HepG2 (cell line): ENCODE results near the gene PRICKLE2.

ENCODE experiments used
- BRF2 ChIP-seq: sonication (generic); formaldehyde crosslinking; IDR thresholded peaks from 2 replicates; pipeline ENCODE4 v1.8.1; 2022; ENCODE audit warnings: mild to moderate bottlenecking, missing genetic modification reagents
- CCAR2 ChIP-seq: fragments of 200-400 bp; formaldehyde crosslinking; optimal IDR thresholded peaks from 2 replicates; pipeline ENCODE3; 2018; ENCODE audit warnings: low read depth, mild to moderate bottlenecking, low read length, moderate library complexity
- CEBPB ChIP-seq: IDR thresholded peaks from 2 replicates; pipeline ENCODE4 v1.6.1; 2011; ENCODE audit warnings: low read depth, low read length, improper control_type of control experiment, borderline replicate concordance
- CTCF ChIP-seq: sonication (generic); formaldehyde crosslinking; IDR thresholded peaks from 2 replicates; pipeline ENCODE4 v1.5.0; 2020; ENCODE audit warnings: mild to moderate bottlenecking, missing genetic modification reagents, moderate library complexity
- E2F1 ChIP-seq: sonication (generic); formaldehyde crosslinking; IDR thresholded peaks from 2 replicates; pipeline ENCODE4 v1.5.0; 2020; ENCODE audit warnings: missing genetic modification reagents
- FOXK2 ChIP-seq: fragments of 450-650 bp; IDR thresholded peaks from 2 replicates; pipeline ENCODE4 v1.6.1; 2016
- GATAD1 ChIP-seq: IDR thresholded peaks from 2 replicates; pipeline ENCODE4 v1.6.1; 2016; ENCODE audit warnings: missing genetic modification reagents, missing compliant biosample characterization
- POLR2AphosphoS5 ChIP-seq: IDR thresholded peaks from 2 replicates; pipeline ENCODE4 v1.6.1; 2012; ENCODE audit warnings: low read depth, low read length
- SP1 ChIP-seq, 2 experiments: fragments of 450-650 bp in 1 of 2; sonication (generic) in 1 of 2; formaldehyde crosslinking in 1 of 2; IDR thresholded peaks; 2 replicates each; pipeline versions ENCODE4 v1.4.0 to v1.6.1; 2016 to 2020; ENCODE audit warnings: missing genetic modification reagents in 1 of 2
- ZFY ChIP-seq: sonication (generic); formaldehyde crosslinking; IDR thresholded peaks from 2 replicates; pipeline ENCODE4 v1.4.0; 2020; ENCODE audit warnings: missing genetic modification reagents
- ZNF672 ChIP-seq: sonication (generic); formaldehyde crosslinking; IDR thresholded peaks from 2 replicates; pipeline ENCODE4 v1.8.1; 2022; ENCODE audit warnings: missing genetic modification reagents

GRCh38 chr3:64262574-64263114 lies 37.4 kb upstream of the PRICKLE2 start:
- TF ChIP-seq FOXK2 (no peak), E2F1 (CRISPR knock-in tag) (no peak), CEBPB (no peak), GATAD1 (CRISPR knock-in tag) (no peak), CCAR2 (no peak), SP1 (IDR thresholded peaks at IDR 0.05) (no peak), SP1 (CRISPR knock-in tag; IDR thresholded peaks at IDR 0.05) (no peak), POLR2AphosphoS5 (no peak), CTCF (CRISPR knock-in tag) (no peak), ZNF672 (no peak), BRF2 (CRISPR knock-in tag) (no peak), ZFY (CRISPR knock-in tag) (no peak)
